GM19035 (cell line): Measurements from ENCODE around the gene CTR9.

Experiments used
- ATAC-seq: cut with Tn5 transposase; IDR thresholded peaks from one replicate; pipeline ENCODE4 v1.9.1; 2021; ENCODE audit not compliant: unreplicated experiment

Gene CTR9

GRCh38 chr11:10779086-10779485 is 28.0 kb downstream of the CTR9 start:
- ATAC-seq = no peak

GRCh38 chr11:10780040-10780439 is 29.0 kb downstream of the CTR9 start:
- ATAC-seq = no peak

- ATAC-seq = no peak
Observed at GRCh38 chr11:10784232-10785145, 33.4 kb downstream of the CTR9 start.

- no peak for ATAC-seq
Observed at GRCh38 chr11:10785146-10785474, 34.1 kb downstream of the CTR9 start.

- ATAC-seq = no peak
Observed at GRCh38 chr11:10786451-10786850, 35.4 kb downstream of the CTR9 start.

- peak; percentile 91 for ATAC-seq
Observed at GRCh38 chr11:10792385-10793068, 41.5 kb downstream of the CTR9 start.

- ATAC-seq = no peak
Observed at GRCh38 chr11:10793470-10794255, 42.6 kb downstream of the CTR9 start.

- no peak for ATAC-seq
Observed at GRCh38 chr11:10796191-10796590, 45.1 kb downstream of the CTR9 start.

- ATAC-seq = no peak
Observed at GRCh38 chr11:10797001-10797400, 46.0 kb downstream of the CTR9 start.

GRCh38 chr11:10797531-10797930 is 46.5 kb downstream of the CTR9 start:
- no peak for ATAC-seq

GRCh38 chr11:10798330-10798928 is 47.4 kb downstream of the CTR9 start:
- no peak for ATAC-seq

- no peak for ATAC-seq
Observed at GRCh38 chr11:10800292-10800691, 49.2 kb downstream of the CTR9 start.

GRCh38 chr11:10803676-10804075 is 52.6 kb downstream of the CTR9 start:
- ATAC-seq = no peak

GRCh38 chr11:10805741-10806140 is 54.7 kb downstream of the CTR9 start:
- ATAC-seq = no peak

GRCh38 chr11:10806206-10806605 is 55.2 kb downstream of the CTR9 start:
- ATAC-seq = no peak

- peak; percentile 4 for ATAC-seq
Observed at GRCh38 chr11:10807493-10808234, 56.6 kb downstream of the CTR9 start.

GRCh38 chr11:10808235-10808552 is 57.1 kb downstream of the CTR9 start:
- ATAC-seq = peak; percentile 19

GRCh38 chr11:10808553-10809372 is 57.7 kb downstream of the CTR9 start, which contains the start of gene EIF4G2:
Gene EIF4G2 (minus strand): TSS chr11:10808926.
- ATAC-seq = peak; percentile 88

- peak; percentile 25 for ATAC-seq
Observed at GRCh38 chr11:10809373-10810160, 58.5 kb downstream of the CTR9 start.
